HepG2 (cell line): ENCODE data around the gene MYCBPAP. TPM values are rescaled to one million over a fixed set of nuclear protein-coding genes. Genes with fewer than 3 reads are reported as not detected.

Experiments
- ADNP ChIP-seq: sonication (generic); formaldehyde crosslinking; IDR thresholded peaks from 2 replicates; pipeline ENCODE4 v1.4.0; 2020; ENCODE audit warnings: missing genetic modification reagents
- ARID2 ChIP-seq: sonication (generic); formaldehyde crosslinking; IDR thresholded peaks from 2 replicates; pipeline ENCODE4 v1.8.1; 2022; ENCODE audit warnings: mild to moderate bottlenecking, missing genetic modification reagents, borderline replicate concordance
- ATF1 ChIP-seq: IDR thresholded peaks from 2 replicates; pipeline ENCODE4 v1.6.1; 2016; ENCODE audit warnings: mild to moderate bottlenecking, control low read depth
- BHLHE40 ChIP-seq: IDR thresholded peaks from 2 replicates; pipeline ENCODE4 v1.6.1; 2011; ENCODE audit warnings: low read length, improper control_type of control experiment
- CBX5 ChIP-seq: sonication (generic); formaldehyde crosslinking; IDR thresholded peaks from 2 replicates; pipeline ENCODE4 v1.4.0; 2020; ENCODE audit warnings: missing genetic modification reagents, borderline replicate concordance
- MEF2D ChIP-seq: sonication (generic); formaldehyde crosslinking; IDR thresholded peaks from 2 replicates; pipeline ENCODE4 v1.5.1; 2020; ENCODE audit warnings: mild to moderate bottlenecking, missing genetic modification reagents
- MIER2 ChIP-seq: IDR thresholded peaks from 2 replicates; pipeline ENCODE4 v1.6.1; 2016; ENCODE audit warnings: missing biosample characterization, missing genetic modification reagents
- NCOA2 ChIP-seq: sonication (generic); formaldehyde crosslinking; IDR thresholded peaks from 2 replicates; pipeline ENCODE4 v1.8.0; 2022; ENCODE audit warnings: inconsistent platforms
- ONECUT2 ChIP-seq: sonication (generic); formaldehyde crosslinking; IDR thresholded peaks from 2 replicates; pipeline ENCODE4 v1.4.0; 2020; ENCODE audit warnings: missing genetic modification reagents
- PHF21A ChIP-seq: sonication (generic); formaldehyde crosslinking; IDR thresholded peaks from 2 replicates; pipeline ENCODE4 v1.5.0; 2020; ENCODE audit warnings: mild to moderate bottlenecking, missing genetic modification reagents
- RXRA ChIP-seq: sonication (generic); formaldehyde crosslinking; IDR thresholded peaks from 2 replicates; pipeline ENCODE4 v1.5.1; 2020; ENCODE audit warnings: missing genetic modification reagents
- SALL2 ChIP-seq: sonication (generic); formaldehyde crosslinking; IDR thresholded peaks from 2 replicates; pipeline ENCODE4 v1.8.1; 2023; ENCODE audit warnings: mild to moderate bottlenecking, missing genetic modification reagents, inconsistent platforms
- SOX13 ChIP-seq, 3 experiments: fragments of 450-650 bp in 1 of 3; sonication (generic) in 1 of 3; formaldehyde crosslinking in 1 of 3; IDR thresholded peaks in 2 of 3; conservative IDR thresholded peaks in 1 of 3; 2 replicates each; pipeline versions ENCODE4 v1.5.0 to v1.6.1; 2016 to 2020; ENCODE audit warnings: antibody characterized with exemption in 1 of 3, mild to moderate bottlenecking in 1 of 3, missing compliant biosample characterization in 1 of 3, missing genetic modification reagents in 1 of 3, moderate library complexity in 1 of 3
- SSRP1 ChIP-seq: IDR thresholded peaks from 2 replicates; pipeline ENCODE4 v1.6.1; 2016; ENCODE audit warnings: control low read depth
- TAF1 ChIP-seq: sonication (generic); formaldehyde crosslinking; IDR thresholded peaks from 2 replicates; pipeline ENCODE4 v1.4.0; 2020; ENCODE audit warnings: missing genetic modification reagents
- ZFP1 ChIP-seq: IDR thresholded peaks from 2 replicates; pipeline ENCODE4 v1.6.1; 2016
- ZFP41 ChIP-seq: sonication (generic); formaldehyde crosslinking; IDR thresholded peaks from 2 replicates; pipeline ENCODE4 v1.4.0; 2020; ENCODE audit warnings: mild to moderate bottlenecking, missing genetic modification reagents, borderline replicate concordance
- ZNF235 ChIP-seq: sonication (generic); formaldehyde crosslinking; IDR thresholded peaks from 2 replicates; pipeline ENCODE4 v1.8.1; 2023; ENCODE audit warnings: mild to moderate bottlenecking, missing genetic modification reagents, borderline replicate concordance
- ZNF501 ChIP-seq: sonication (generic); formaldehyde crosslinking; IDR thresholded peaks from 2 replicates; pipeline ENCODE4 v1.5.1; 2020; ENCODE audit warnings: mild to moderate bottlenecking, moderate library complexity, missing genetic modification reagents
- ZNF607 ChIP-seq: sonication (generic); formaldehyde crosslinking; IDR thresholded peaks from 2 replicates; pipeline ENCODE4 v1.5.1; 2020; ENCODE audit warnings: missing genetic modification reagents, mild to moderate bottlenecking, borderline replicate concordance
- ZNF644 ChIP-seq: IDR thresholded peaks from 2 replicates; pipeline ENCODE4 v1.6.1; 2016; ENCODE audit warnings: low read depth
- ZNF672 ChIP-seq: sonication (generic); formaldehyde crosslinking; IDR thresholded peaks from 2 replicates; pipeline ENCODE4 v1.8.1; 2022; ENCODE audit warnings: missing genetic modification reagents
- ZNF678 ChIP-seq: sonication (generic); formaldehyde crosslinking; IDR thresholded peaks from 2 replicates; pipeline ENCODE4 v1.4.0; 2020; ENCODE audit warnings: mild to moderate bottlenecking, missing genetic modification reagents
- ZNF768 ChIP-seq: sonication (generic); formaldehyde crosslinking; IDR thresholded peaks from 2 replicates; pipeline ENCODE4 v1.4.0; 2020; ENCODE audit warnings: missing genetic modification reagents
- ZNF792 ChIP-seq: IDR thresholded peaks from 2 replicates; pipeline ENCODE4 v1.6.1; 2016
- ZSCAN12 ChIP-seq: sonication (generic); formaldehyde crosslinking; IDR thresholded peaks from 2 replicates; pipeline ENCODE4 v1.9.0; 2021; ENCODE audit warnings: mild to moderate bottlenecking, missing genetic modification reagents
- polyA plus RNA-seq, 8 experiments: library from polyadenylated mRNA; depleted of rRNA in 3 of 8; stranded (reverse) in 7 of 8; unstranded in 1 of 8; fragments of >200 nt; fragmentation: Illumina TruSeq in 4 of 8; extraction: Trizol in 4 of 8; gene quantifications; 2 replicates each; pipeline versions ENCODE4 v1.2.1 to v1.2.3, GENCODE V29; 2011 to 2016; ENCODE audit warnings: low read depth in 4 of 8, missing spikeins in 1 of 8, mixed read lengths in 1 of 8; ENCODE audit not compliant: insufficient read depth in 1 of 8
- total RNA-seq, 5 experiments: library from RNA; depleted of rRNA; stranded (reverse); fragments of >200 nt; fragmentation: Illumina TruSeq; extraction: Trizol; gene quantifications; 2 replicates each; pipeline ENCODE4 v1.2.3, GENCODE V29; 2016; ENCODE audit warnings: low read depth in 1 of 5
- TF ChIP-seq, protein P1 (sequence below): sonication (generic); formaldehyde crosslinking; IDR thresholded peaks from 2 replicates; pipeline ENCODE4 v1.4.0; 2020; ENCODE audit warnings: mild to moderate bottlenecking, missing genetic modification reagents
- TF ChIP-seq, protein P2 (sequence below): sonication (generic); formaldehyde crosslinking; IDR thresholded peaks from 2 replicates; pipeline ENCODE4 v1.8.1; 2023; ENCODE audit warnings: mild to moderate bottlenecking, missing genetic modification reagents
- TF ChIP-seq, protein P3 (sequence below): IDR thresholded peaks from 2 replicates; pipeline ENCODE4 v1.6.1; 2016

Gene MYCBPAP
- total and polyA plus RNA-seq, 2 of the 13 experiments (the other 11 are each of a cell fraction or from before 2014, with no cell fraction given): 0.22 to 0.24 TPM

DNA sequence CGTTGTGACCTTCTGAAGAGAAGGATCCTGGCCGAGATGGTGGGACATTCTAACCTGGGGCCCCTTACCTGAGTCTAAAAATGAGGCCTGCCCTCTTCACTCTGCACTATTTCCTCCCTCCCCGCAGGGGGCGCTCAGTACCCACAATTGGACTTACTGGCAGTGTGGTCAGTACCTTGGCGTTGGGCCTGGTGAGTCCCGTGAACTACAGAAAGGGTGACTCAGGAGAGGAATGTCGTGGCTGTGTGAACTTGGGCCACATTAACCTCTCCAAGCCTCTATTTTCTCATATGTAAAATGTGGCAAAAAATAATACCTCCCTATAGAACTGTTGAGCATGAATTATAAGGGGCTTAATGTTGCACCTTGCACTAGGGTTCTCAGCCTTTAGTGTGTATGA lies 25.7 kb upstream of the MYCBPAP start (continued):
- TF ChIP-seq ZNF678 (no peak), CBX5 (CRISPR knock-in tag) (peak; percentile 78; the same call in 1 of the 2 replicates), NCOA2 (CRISPR knock-in tag) (0 out of 2 replicates have a peak, but pooled peaks have one; percentile 48), MIER2 (CRISPR knock-in tag) (peak; percentile 66), ZSCAN12 (CRISPR knock-in tag) (no peak), SSRP1 (no peak), SOX13 (IDR thresholded peaks at IDR 0.05) (no peak), SOX13 (CRISPR knock-in tag; conservative IDR thresholded peaks at IDR 0.05 in 1 of 2, IDR thresholded peaks at IDR 0.05 in 1 of 2) (peak in 1 of 2 experiments; percentile 46; a peak in 2 of 4 replicates), ZNF644 (CRISPR knock-in tag) (0 out of 2 replicates have a peak, but pooled peaks have one; percentile 21), RXRA (CRISPR knock-in tag) (peak; percentile 73; the same call in 1 of the 2 replicates), ZFP1 (CRISPR knock-in tag) (no peak), ADNP (CRISPR knock-in tag) (no peak), ARID2 (CRISPR knock-in tag) (no peak), ZFP41 (CRISPR knock-in tag) (no peak), TAF1 (CRISPR knock-in tag) (no peak), ZNF607 (CRISPR knock-in tag) (no peak), ZNF768 (CRISPR knock-in tag) (no peak), SALL2 (peak; percentile 81; the same call in 1 of the 2 replicates), ZNF672 (CRISPR knock-in tag) (no peak), BHLHE40 (peak; percentile 84), ZNF501 (CRISPR knock-in tag) (peak; percentile 84), ATF1 (CRISPR knock-in tag) (no peak), ONECUT2 (CRISPR knock-in tag) (no peak), MEF2D (no peak), ZNF235 (CRISPR knock-in tag) (no peak), PHF21A (CRISPR knock-in tag) (no peak), ZNF792 (CRISPR knock-in tag) (no peak)
- TF ChIP-seq, protein P1, sequence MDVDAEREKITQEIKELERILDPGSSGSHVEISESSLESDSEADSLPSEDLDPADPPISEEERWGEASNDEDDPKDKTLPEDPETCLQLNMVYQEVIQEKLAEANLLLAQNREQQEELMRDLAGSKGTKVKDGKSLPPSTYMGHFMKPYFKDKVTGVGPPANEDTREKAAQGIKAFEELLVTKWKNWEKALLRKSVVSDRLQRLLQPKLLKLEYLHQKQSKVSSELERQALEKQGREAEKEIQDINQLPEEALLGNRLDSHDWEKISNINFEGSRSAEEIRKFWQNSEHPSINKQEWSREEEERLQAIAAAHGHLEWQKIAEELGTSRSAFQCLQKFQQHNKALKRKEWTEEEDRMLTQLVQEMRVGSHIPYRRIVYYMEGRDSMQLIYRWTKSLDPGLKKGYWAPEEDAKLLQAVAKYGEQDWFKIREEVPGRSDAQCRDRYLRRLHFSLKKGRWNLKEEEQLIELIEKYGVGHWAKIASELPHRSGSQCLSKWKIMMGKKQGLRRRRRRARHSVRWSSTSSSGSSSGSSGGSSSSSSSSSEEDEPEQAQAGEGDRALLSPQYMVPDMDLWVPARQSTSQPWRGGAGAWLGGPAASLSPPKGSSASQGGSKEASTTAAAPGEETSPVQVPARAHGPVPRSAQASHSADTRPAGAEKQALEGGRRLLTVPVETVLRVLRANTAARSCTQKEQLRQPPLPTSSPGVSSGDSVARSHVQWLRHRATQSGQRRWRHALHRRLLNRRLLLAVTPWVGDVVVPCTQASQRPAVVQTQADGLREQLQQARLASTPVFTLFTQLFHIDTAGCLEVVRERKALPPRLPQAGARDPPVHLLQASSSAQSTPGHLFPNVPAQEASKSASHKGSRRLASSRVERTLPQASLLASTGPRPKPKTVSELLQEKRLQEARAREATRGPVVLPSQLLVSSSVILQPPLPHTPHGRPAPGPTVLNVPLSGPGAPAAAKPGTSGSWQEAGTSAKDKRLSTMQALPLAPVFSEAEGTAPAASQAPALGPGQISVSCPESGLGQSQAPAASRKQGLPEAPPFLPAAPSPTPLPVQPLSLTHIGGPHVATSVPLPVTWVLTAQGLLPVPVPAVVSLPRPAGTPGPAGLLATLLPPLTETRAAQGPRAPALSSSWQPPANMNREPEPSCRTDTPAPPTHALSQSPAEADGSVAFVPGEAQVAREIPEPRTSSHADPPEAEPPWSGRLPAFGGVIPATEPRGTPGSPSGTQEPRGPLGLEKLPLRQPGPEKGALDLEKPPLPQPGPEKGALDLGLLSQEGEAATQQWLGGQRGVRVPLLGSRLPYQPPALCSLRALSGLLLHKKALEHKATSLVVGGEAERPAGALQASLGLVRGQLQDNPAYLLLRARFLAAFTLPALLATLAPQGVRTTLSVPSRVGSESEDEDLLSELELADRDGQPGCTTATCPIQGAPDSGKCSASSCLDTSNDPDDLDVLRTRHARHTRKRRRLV (CRISPR knock-in tag): 0 out of 2 replicates have a peak, but pooled peaks have one; percentile 25
- TF ChIP-seq, protein P2, sequence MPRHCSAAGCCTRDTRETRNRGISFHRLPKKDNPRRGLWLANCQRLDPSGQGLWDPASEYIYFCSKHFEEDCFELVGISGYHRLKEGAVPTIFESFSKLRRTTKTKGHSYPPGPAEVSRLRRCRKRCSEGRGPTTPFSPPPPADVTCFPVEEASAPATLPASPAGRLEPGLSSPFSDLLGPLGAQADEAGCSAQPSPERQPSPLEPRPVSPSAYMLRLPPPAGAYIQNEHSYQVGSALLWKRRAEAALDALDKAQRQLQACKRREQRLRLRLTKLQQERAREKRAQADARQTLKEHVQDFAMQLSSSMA: no peak
- TF ChIP-seq, protein P3, sequence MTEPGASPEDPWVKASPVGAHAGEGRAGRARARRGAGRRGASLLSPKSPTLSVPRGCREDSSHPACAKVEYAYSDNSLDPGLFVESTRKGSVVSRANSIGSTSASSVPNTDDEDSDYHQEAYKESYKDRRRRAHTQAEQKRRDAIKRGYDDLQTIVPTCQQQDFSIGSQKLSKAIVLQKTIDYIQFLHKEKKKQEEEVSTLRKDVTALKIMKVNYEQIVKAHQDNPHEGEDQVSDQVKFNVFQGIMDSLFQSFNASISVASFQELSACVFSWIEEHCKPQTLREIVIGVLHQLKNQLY (CRISPR knock-in tag): peak; percentile 49; the same call in 1 of the 2 replicates
